ENCODE results near the gene FAT1. TPM values are rescaled to one million over a fixed set of nuclear protein-coding genes. Genes with fewer than 3 reads are reported as not detected.

Gene FAT1
- total and polyA plus RNA-seq, 2 donors (not counting 1 experiment from before 2014, with no cell fraction given) = 0.07 to 0.15 TPM

- no peak overlapping the region for H2AFZ ChIP-seq (ENCODE audit: insufficient read depth, low read depth, low read length, poor library complexity, severe bottlenecking)
- ChIA-PET CTCF (no interaction called here), POLR2A (no interaction called here)
- WGBS (ENCODE audit: insufficient coverage) = no CpG with 5 or more reads among the region's 1 CpG
- Mint-ChIP-seq H3K9me3 (ENCODE audit: insufficient read depth) (no peaks in the 10 kb centered on the region), H3K27me3 (no peaks in the 10 kb centered on the region), H3K27ac (no peak overlapping the region), H3K4me3 (no peak overlapping the region), H3K4me1 (no peaks in the 10 kb centered on the region)
- H3K36me3 ChIP-seq (replicated peaks in 1 of 2; ENCODE audit: control extremely low read depth in 1 of 2, control insufficient read depth in 1 of 2, extremely low read depth in 1 of 2, insufficient read depth in 2 of 2, low read length in 1 of 2) = no peaks in the 10 kb centered on the region
- H3K27ac ChIP-seq (ENCODE audit: low read length in 2 of 2) = no peak overlapping the region
- TF ChIP-seq EZH2 (IDR thresholded peaks at IDR 0.05; ENCODE audit: borderline replicate concordance, insufficient read depth, low read depth, low read length, poor library complexity, severe bottlenecking) = no peak
- TF ChIP-seq CTCF (IDR thresholded peaks at IDR 0.05) = no peak
- H4K20me1 ChIP-seq (ENCODE audit: control insufficient read depth, insufficient read depth, low read length, poor library complexity, severe bottlenecking) = no peaks in the 10 kb centered on the region
- intact Hi-C loops (cut with micrococcal nuclease) = no loop called here
- no peak for ATAC-seq (ENCODE audit: low read depth)
- H3K9me3 ChIP-seq (ENCODE audit: control extremely low read depth in 1 of 3, control insufficient read depth in 2 of 3, insufficient read depth in 1 of 3, low read length in 2 of 3) = no peaks in the 10 kb centered on the region
- no peak overlapping the region for H3K9ac ChIP-seq (ENCODE audit: low read length)
- H3K4me2 ChIP-seq (replicated peaks; ENCODE audit: low read depth, low read length, poor library complexity, severe bottlenecking) = no peak overlapping the region
- H3K27me3 ChIP-seq (replicated peaks in 1 of 4; ENCODE audit: control extremely low read depth in 1 of 4, control insufficient read depth in 3 of 4, insufficient read depth in 4 of 4, low read length in 3 of 4) = no peaks in the 10 kb centered on the region
- no peaks in the 10 kb centered on the region for H3K79me2 ChIP-seq (ENCODE audit: control insufficient read depth, insufficient read depth, low read length)
- H3K4me1 ChIP-seq (ENCODE audit: control insufficient read depth in 2 of 2, insufficient read depth in 2 of 2, low read length in 2 of 2) = no peaks in the 10 kb centered on the region
- DNase-seq = no peak
- no peak overlapping the region for H3K4me3 ChIP-seq (ENCODE audit: control extremely low read depth in 1 of 5, extremely low read depth in 1 of 5, insufficient read depth in 1 of 5, low read depth in 2 of 5, low read length in 4 of 5)
Measured at GRCh38 chr4:186561748-186562147, 161.9 kb downstream of the FAT1 start.

- 100% methylated on average over 2 of the region's 3 CpGs for WGBS (ENCODE audit: insufficient coverage)
- Mint-ChIP-seq H3K9me3 (ENCODE audit: insufficient read depth) (no peaks in the 10 kb centered on the region), H3K27me3 (peaks cover 3% of the 10 kb centered on the region), H3K27ac (no peak overlapping the region), H3K4me1 (no peaks in the 10 kb centered on the region), H3K4me3 (no peak overlapping the region)
- Histone ChIP-seq H3K27ac (ENCODE audit: low read length in 2 of 2) (no peak overlapping the region), H3K27me3 (replicated peaks in 1 of 4; ENCODE audit: control extremely low read depth in 1 of 4, control insufficient read depth in 3 of 4, insufficient read depth in 4 of 4, low read length in 3 of 4) (peaks cover 0 to 2% (median 0%) of the 10 kb centered on the region in 4 experiments), H3K79me2 (ENCODE audit: control insufficient read depth, insufficient read depth, low read length) (no peaks in the 10 kb centered on the region), H3K36me3 (replicated peaks in 1 of 2; ENCODE audit: control extremely low read depth in 1 of 2, control insufficient read depth in 1 of 2, extremely low read depth in 1 of 2, insufficient read depth in 2 of 2, low read length in 1 of 2) (no peaks in the 10 kb centered on the region), H3K4me2 (replicated peaks; ENCODE audit: low read depth, low read length, poor library complexity, severe bottlenecking) (no peak overlapping the region), H3K9ac (ENCODE audit: low read length) (no peak overlapping the region), H3K4me1 (ENCODE audit: control insufficient read depth in 2 of 2, insufficient read depth in 2 of 2, low read length in 2 of 2) (no peaks in the 10 kb centered on the region), H2AFZ (ENCODE audit: insufficient read depth, low read depth, low read length, poor library complexity, severe bottlenecking) (no peak overlapping the region), H4K20me1 (ENCODE audit: control insufficient read depth, insufficient read depth, low read length, poor library complexity, severe bottlenecking) (no peaks in the 10 kb centered on the region), H3K9me3 (ENCODE audit: control extremely low read depth in 1 of 3, control insufficient read depth in 2 of 3, insufficient read depth in 1 of 3, low read length in 2 of 3) (no peaks in the 10 kb centered on the region), H3K4me3 (ENCODE audit: control extremely low read depth in 1 of 5, extremely low read depth in 1 of 5, insufficient read depth in 1 of 5, low read depth in 2 of 5, low read length in 4 of 5) (no peak overlapping the region)
- POLR2A ChIA-PET = no interaction called here
- ATAC-seq (ENCODE audit: low read depth) (no peak), DNase-seq (no peak)
- CTCF ChIA-PET = no interaction called here
- TF ChIP-seq EZH2 (IDR thresholded peaks at IDR 0.05; ENCODE audit: borderline replicate concordance, insufficient read depth, low read depth, low read length, poor library complexity, severe bottlenecking) (no peak), CTCF (IDR thresholded peaks at IDR 0.05) (no peak)
- intact Hi-C loops (cut with micrococcal nuclease) = no loop called here
Measured at GRCh38 chr4:186560647-186561046, 163.0 kb downstream of the FAT1 start.
